WTC11 (cell line): ENCODE results near the gene INPP5A. TPM values are rescaled to one million over a fixed set of nuclear protein-coding genes. Genes with fewer than 3 reads are reported as not detected.

Experiments
- ATAC-seq: fragments of 200-7000 bp; cut with Tn5 transposase; 2 replicates; pipeline ENCODE4 v1.10.0; 2021; ENCODE audit warnings: mild to moderate bottlenecking, moderate library complexity
- CTCF ChIA-PET: fragments of 300-600 bp; sonication (Branson Sonifier 250); formaldehyde crosslinking; loops from one replicate; lab custom pipeline; 2021; ENCODE audit warnings: antibody characterized with exemption; lab: Charles Lee
- POLR2A ChIA-PET: fragments of 350-600 bp; sonication (Branson Sonifier 250); formaldehyde crosslinking; loops from one replicate; lab custom pipeline; 2021; ENCODE audit warnings: antibody characterized with exemption; lab: Charles Lee
- DNase-seq: peaks from one replicate; pipeline ENCODE4 v3.0.0; 2021; ENCODE audit warnings: low spot score
- H3K27ac Mint-ChIP-seq: 2 replicates; pipeline ENCODE4 v1.8.0; 2021; ENCODE audit warnings: mixed read lengths
- H3K27me3 Mint-ChIP-seq: 2 replicates; pipeline ENCODE4 v1.8.0; 2021; ENCODE audit warnings: low read depth, mild to moderate bottlenecking, moderate library complexity, mixed read lengths
- H3K36me3 Mint-ChIP-seq: 2 replicates; pipeline ENCODE4 v1.8.0; 2021; ENCODE audit warnings: mixed read lengths
- H3K4me1 Mint-ChIP-seq: 2 replicates; pipeline ENCODE4 v1.8.0; 2022; ENCODE audit warnings: mixed read lengths
- H3K4me3 Mint-ChIP-seq: 2 replicates; pipeline ENCODE4 v1.8.0; 2021; ENCODE audit warnings: mild to moderate bottlenecking, moderate library complexity, mixed read lengths
- H3K9me3 Mint-ChIP-seq: 2 replicates; pipeline ENCODE4 v1.8.0; 2021; ENCODE audit warnings: mixed read lengths
- AFF4 ChIP-seq: sonication (generic); formaldehyde crosslinking; IDR thresholded peaks from 2 replicates; pipeline ENCODE4 v1.8.1; 2023; ENCODE audit warnings: mild to moderate bottlenecking, missing genetic modification reagents, borderline replicate concordance
- ATF1 ChIP-seq: sonication (generic); formaldehyde crosslinking; IDR thresholded peaks from 2 replicates; pipeline ENCODE4 v1.8.1; 2023; ENCODE audit warnings: mild to moderate bottlenecking, moderate library complexity, missing genetic modification reagents
- ATF2 ChIP-seq: sonication (generic); formaldehyde crosslinking; IDR thresholded peaks from 2 replicates; pipeline ENCODE4 v1.8.1; 2022; ENCODE audit warnings: low read depth, missing genetic modification reagents, borderline replicate concordance
- ETV6 ChIP-seq: sonication (generic); formaldehyde crosslinking; IDR thresholded peaks from 2 replicates; pipeline ENCODE4 v1.8.1; 2022; ENCODE audit warnings: mild to moderate bottlenecking, missing genetic modification reagents
- FOXP4 ChIP-seq: sonication (generic); formaldehyde crosslinking; IDR thresholded peaks from 2 replicates; pipeline ENCODE4 v1.8.0; 2022; ENCODE audit warnings: mild to moderate bottlenecking, missing genetic modification reagents
- KAT7 ChIP-seq: sonication (generic); formaldehyde crosslinking; IDR thresholded peaks from 2 replicates; pipeline ENCODE4 v1.8.1; 2023; ENCODE audit warnings: missing genetic modification reagents, mild to moderate bottlenecking, borderline replicate concordance
- PREB ChIP-seq: sonication (generic); formaldehyde crosslinking; IDR thresholded peaks from 2 replicates; pipeline ENCODE4 v1.8.1; 2022; ENCODE audit warnings: mild to moderate bottlenecking, missing genetic modification reagents, moderate library complexity, borderline replicate concordance
- SMAD4 ChIP-seq: sonication (generic); formaldehyde crosslinking; IDR thresholded peaks from 2 replicates; pipeline ENCODE4 v1.8.0; 2022; ENCODE audit warnings: mild to moderate bottlenecking, missing genetic modification reagents
- STAT6 ChIP-seq: sonication (generic); formaldehyde crosslinking; conservative IDR thresholded peaks from 2 replicates; pipeline ENCODE4 v1.8.1; 2023; ENCODE audit warnings: mild to moderate bottlenecking, low read depth, missing genetic modification reagents, moderate library complexity
- USF2 ChIP-seq: sonication (generic); formaldehyde crosslinking; IDR thresholded peaks from 2 replicates; pipeline ENCODE4 v1.8.1; 2023; ENCODE audit warnings: mild to moderate bottlenecking, missing genetic modification reagents, moderate library complexity
- ZBTB43 ChIP-seq: sonication (generic); formaldehyde crosslinking; IDR thresholded peaks from 2 replicates; pipeline ENCODE4 v1.8.1; 2023; ENCODE audit warnings: mild to moderate bottlenecking, missing genetic modification reagents
- ZNF263 ChIP-seq: sonication (generic); formaldehyde crosslinking; IDR thresholded peaks from 2 replicates; pipeline ENCODE4 v1.8.1; 2022; ENCODE audit warnings: low read depth, mild to moderate bottlenecking, moderate library complexity, missing genetic modification reagents
- ZNF532 ChIP-seq: fragments of 250-450 bp; sonication (Bioruptor Pico); IDR thresholded peaks from 2 replicates; pipeline ENCODE4 v1.9.0; 2021; ENCODE audit warnings: mild to moderate bottlenecking, borderline replicate concordance
- ZNF671 ChIP-seq: fragments of 250-450 bp; sonication (Bioruptor Pico); IDR thresholded peaks from 2 replicates; pipeline ENCODE4 v1.8.0; 2021; ENCODE audit warnings: mild to moderate bottlenecking
- total RNA-seq: library from RNA; stranded (reverse); gene quantifications from 3 replicates; pipeline ENCODE4 v1.2.3, GENCODE V29; 2021

INPP5A gene
- total RNA-seq, 1 experiment from 2014 or later, result 22.1 TPM

GRCh38 chr10:132774902-132775863, 237.6 kb downstream of the INPP5A start:
- ChIA-PET POLR2A (no interaction called here), CTCF (interaction anchor here (1.5 kb wide), 1 partner anchor 120 kb away, joined by 5 read pairs; no protein-coding TSS in a partner anchor)
- ATAC-seq (no peak), DNase-seq (no peak)
- H3K4me3 Mint-ChIP-seq, result no peak overlapping the region
- TF ChIP-seq KAT7 (CRISPR knock-in tag) (no peak), ZBTB43 (CRISPR knock-in tag) (no peak), ATF1 (no peak), ZNF532 (CRISPR knock-in tag) (no peak), FOXP4 (CRISPR knock-in tag) (no peak), USF2 (CRISPR knock-in tag) (no peak), ZNF671 (no peak), PREB (CRISPR knock-in tag) (no peak), ZNF263 (CRISPR knock-in tag) (no peak; the same call in 1 of the 2 replicates)
- H3K27me3 Mint-ChIP-seq, result no peaks in the 10 kb centered on the region; the same call in 1 of the 2 replicates
- H3K36me3 Mint-ChIP-seq, result peaks cover 16% of the 10 kb centered on the region
- H3K9me3 Mint-ChIP-seq, result peaks cover 11% of the 10 kb centered on the region
- no peaks in the 10 kb centered on the region for H3K4me1 Mint-ChIP-seq
- H3K27ac Mint-ChIP-seq, result no peak overlapping the region

- no peak overlapping the region for H3K4me3 Mint-ChIP-seq
- no peaks in the 10 kb centered on the region; the same call in 1 of the 2 replicates for H3K27me3 Mint-ChIP-seq
- CTCF ChIA-PET, result no interaction called here
- no peak for DNase-seq
- H3K4me1 Mint-ChIP-seq, result no peaks in the 10 kb centered on the region
- ATAC-seq, result no peak
- POLR2A ChIA-PET, result no interaction called here
- H3K36me3 Mint-ChIP-seq, result peaks cover 13% of the 10 kb centered on the region
- no peak overlapping the region for H3K27ac Mint-ChIP-seq
- peaks cover 11% of the 10 kb centered on the region for H3K9me3 Mint-ChIP-seq
- no peak for TF ChIP-seq ZNF671
- no peak for TF ChIP-seq SMAD4
- no peak for TF ChIP-seq AFF4 (CRISPR knock-in tag)
- no peak for TF ChIP-seq ATF2 (CRISPR knock-in tag)
- no peak for TF ChIP-seq STAT6
- TF ChIP-seq ETV6, result no peak
These were observed 238.6 kb downstream of the INPP5A start for GRCh38 chr10:132776186-132776585.
